IMR-90 (cell line): ENCODE measurements around the gene IL1RAPL1. TPM values are rescaled to one million over a fixed set of nuclear protein-coding genes. Genes with fewer than 3 reads are reported as not detected.

Source experiments
- ATAC-seq: fragments of 200-7000 bp; cut with Tn5 transposase; 2 replicates; pipeline ENCODE4 v1.9.1; 2020; ENCODE audit warnings: low read depth, mild to moderate bottlenecking, moderate library complexity
- BruUV-seq: library from RNA; stranded (reverse); fragments of 400-500 nt; replicated peaks from 2 replicates; lab custom pipeline; 2021; lab: Mats Ljungman, UMichigan
- CTCF ChIA-PET: fragments of 300-600 bp; formaldehyde crosslinking; extraction: SDS; loops from one replicate; lab custom pipeline; 2021; ENCODE audit warnings: antibody characterized with exemption; lab: Yijun Ruan, JAX
- POLR2A ChIA-PET: fragments of 300-600 bp; sonication (Branson Sonifier 250); formaldehyde crosslinking; loops from one replicate; lab custom pipeline; 2022; ENCODE audit warnings: antibody characterized with exemption; ENCODE audit not compliant: unreplicated experiment; lab: Charles Lee
- DNase-seq: peaks from one replicate; pipeline ENCODE4 v3.0.0; 2013
- H2AFZ ChIP-seq: replicated peaks from 2 replicates; pipeline ENCODE3; 2013; ENCODE audit warnings: low read length, mild to moderate bottlenecking; ENCODE audit not compliant: poor library complexity
- H2AK5ac ChIP-seq: 2 replicates; pipeline ENCODE4 v1.6.1; 2013; ENCODE audit warnings: low read depth, low read length, inconsistent platforms
- H2AK9ac ChIP-seq: replicated peaks from 2 replicates; pipeline ENCODE3; 2013; ENCODE audit warnings: mild to moderate bottlenecking, low read depth, low read length, moderate library complexity; ENCODE audit not compliant: poor library complexity
- H2BK120ac ChIP-seq: 2 replicates; pipeline ENCODE4 v1.6.1; 2013; ENCODE audit warnings: low read depth, low read length, inconsistent platforms
- H2BK15ac ChIP-seq: 3 replicates; pipeline ENCODE4 v1.6.1; 2013; ENCODE audit warnings: low read depth, low read length, inconsistent platforms
- H2BK20ac ChIP-seq: 2 replicates; pipeline ENCODE4 v1.6.1; 2013; ENCODE audit warnings: low read depth, mild to moderate bottlenecking, inconsistent platforms, low read length, moderate library complexity
- H2BK5ac ChIP-seq: 2 replicates; pipeline ENCODE4 v1.6.1; 2013; ENCODE audit warnings: mild to moderate bottlenecking, low read depth, low read length, inconsistent platforms; ENCODE audit not compliant: poor library complexity, severe bottlenecking
- H3K14ac ChIP-seq: replicated peaks from 2 replicates; pipeline ENCODE4 v1.6.1; 2013; ENCODE audit warnings: low read depth, low read length, inconsistent platforms
- H3K18ac ChIP-seq: 2 replicates; pipeline ENCODE4 v1.6.1; 2013; ENCODE audit warnings: low read depth, low read length, control low read depth
- H3K23ac ChIP-seq: 2 replicates; pipeline ENCODE4 v1.6.1; 2013; ENCODE audit warnings: low read depth, low read length, inconsistent platforms
- H3K27ac ChIP-seq: 2 replicates; pipeline ENCODE4 v1.5.1; 2013; ENCODE audit warnings: mild to moderate bottlenecking, control low read depth, low read length; ENCODE audit not compliant: insufficient read depth
- H3K27me3 ChIP-seq: 2 replicates; pipeline ENCODE4 v1.6.1; 2013; ENCODE audit warnings: low read length; ENCODE audit not compliant: control insufficient read depth, insufficient read depth
- H3K36me3 ChIP-seq: 2 replicates; pipeline ENCODE4 v1.6.1; 2013; ENCODE audit warnings: low read length, mixed read lengths; ENCODE audit not compliant: control insufficient read depth, insufficient read depth
- H3K4ac ChIP-seq: 2 replicates; pipeline ENCODE4 v1.6.1; 2013; ENCODE audit warnings: low read depth, low read length, inconsistent platforms
- H3K4me1 ChIP-seq: 2 replicates; pipeline ENCODE4 v1.6.1; 2013; ENCODE audit warnings: low read length, mixed read lengths; ENCODE audit not compliant: control insufficient read depth, insufficient read depth
- H3K4me2 ChIP-seq: 2 replicates; pipeline ENCODE4 v1.6.1; 2013; ENCODE audit warnings: low read depth, mild to moderate bottlenecking, control low read depth, low read length, moderate library complexity
- H3K4me3 ChIP-seq: 2 replicates; pipeline ENCODE4 v1.5.1; 2013; ENCODE audit warnings: low read depth, mild to moderate bottlenecking, control low read depth, low read length, moderate library complexity; ENCODE audit not compliant: insufficient read depth
- H3K56ac ChIP-seq: 2 replicates; pipeline ENCODE4 v1.6.1; 2013; ENCODE audit warnings: low read length, inconsistent platforms; ENCODE audit not compliant: insufficient read depth; ENCODE audit errors: extremely low read depth
- H3K79me1 ChIP-seq, 2 experiments: 2 replicates each; pipeline ENCODE4 v1.6.1; 2013; ENCODE audit warnings: low read length in 2 of 2, inconsistent platforms in 1 of 2, low read depth in 1 of 2
- H3K9ac ChIP-seq: 2 replicates; pipeline ENCODE4 v1.6.1; 2013; ENCODE audit warnings: low read depth, low read length, control low read depth
- H3K9me1 ChIP-seq: 2 replicates; pipeline ENCODE4 v1.6.1; 2013; ENCODE audit warnings: low read length, inconsistent platforms; ENCODE audit not compliant: insufficient read depth
- H3K9me3 ChIP-seq: 2 replicates; pipeline ENCODE4 v1.6.1; 2013; ENCODE audit warnings: low read length; ENCODE audit not compliant: control insufficient read depth, insufficient read depth
- H4K20me1 ChIP-seq: 2 replicates; pipeline ENCODE4 v1.6.1; 2013; ENCODE audit warnings: low read length, inconsistent platforms; ENCODE audit not compliant: insufficient read depth
- H4K5ac ChIP-seq: 2 replicates; pipeline ENCODE4 v1.6.1; 2013; ENCODE audit warnings: mild to moderate bottlenecking, low read depth, low read length, control low read depth
- H4K8ac ChIP-seq, 2 experiments: 2 replicates each; pipeline ENCODE4 v1.6.1; 2013; ENCODE audit warnings: low read depth in 2 of 2, low read length in 2 of 2, control low read depth in 1 of 2, inconsistent platforms in 1 of 2
- H4K91ac ChIP-seq: 2 replicates; pipeline ENCODE4 v1.6.1; 2013; ENCODE audit warnings: low read depth, low read length, inconsistent platforms; ENCODE audit not compliant: insufficient read depth
- CTCF ChIP-seq: conservative IDR thresholded peaks from 2 replicates; pipeline ENCODE4 v1.5.1; 2012; ENCODE audit warnings: mild to moderate bottlenecking, low read depth, low read length, improper control_type of control experiment
- MAZ ChIP-seq: IDR thresholded peaks from 2 replicates; pipeline ENCODE4 v1.6.1; 2012; ENCODE audit warnings: low read depth, mild to moderate bottlenecking, low read length, improper control_type of control experiment, moderate library complexity, borderline replicate concordance
- MXI1 ChIP-seq: IDR thresholded peaks from 2 replicates; pipeline ENCODE4 v1.6.1; 2012; ENCODE audit warnings: low read depth, mild to moderate bottlenecking, low read length, moderate library complexity, borderline replicate concordance
- POLR2A ChIP-seq: IDR thresholded peaks from 2 replicates; pipeline ENCODE4 v1.6.1; 2012; ENCODE audit warnings: mild to moderate bottlenecking, low read depth, low read length
- WGBS, 2 experiments: methylation state at CpG; one replicate each; pipeline versions ENCODE4 v1.1.5 to v1.1.7; 2013; ENCODE audit warnings: missing lambda C conversion rate in 2 of 2; ENCODE audit not compliant: insufficient read length in 1 of 2; ENCODE audit errors: extremely low coverage in 2 of 2; 5-methylcytosine and 5-hydroxymethylcytosine counted together
- dilution Hi-C: fragments of 300-500 bp; cut with HindIII; formaldehyde crosslinking; loops from one replicate; pipeline ENCODE4 v1.14.3; 2018; ENCODE audit warnings: low sequenced_read_pairs; ENCODE audit not compliant: unreplicated experiment
- in situ Hi-C: fragments of 300-500 bp; cut with MboI; formaldehyde crosslinking; loops from 3 replicates; pipeline ENCODE4 v1.14.3; 2019; ENCODE audit warnings: low sequenced_read_pairs, inconsistent platforms, mixed read lengths
- intact Hi-C: fragments of 100-400 bp; cut with micrococcal nuclease; formaldehyde crosslinking; loops from 2 replicates; pipeline ENCODE4 v1.10.0; 2022
- polyA plus RNA-seq, 3 experiments: library from polyadenylated mRNA; depleted of rRNA; stranded (reverse); fragments of >200 nt; gene quantifications; 2 replicates each; pipeline ENCODE4 v1.2.3, GENCODE V29; 2012; ENCODE audit warnings: low replicate concordance in 1 of 3
- total RNA-seq: library from RNA; depleted of rRNA; stranded (reverse); fragments of >200 nt; gene quantifications from 2 replicates; pipeline ENCODE4 v1.2.3, GENCODE V29; 2012

Gene IL1RAPL1
- total and polyA plus RNA-seq, 2 of the 4 experiments (the other 2 are of a cell fraction) = 1.5 to 9.0 TPM

- Histone ChIP-seq H3K9me3 (no peaks in the 10 kb centered on the region), H4K5ac (no peak overlapping the region), H3K9ac (no peak overlapping the region), H4K8ac (no peak overlapping the region), H4K91ac (no peak overlapping the region), H3K27ac (no peak overlapping the region), H3K4me1 (no peaks in the 10 kb centered on the region), H2BK120ac (no peak overlapping the region), H3K27me3 (no peaks in the 10 kb centered on the region), H2AFZ (no peak overlapping the region), H3K14ac (no peak overlapping the region), H3K23ac (no peak overlapping the region), H2BK15ac (no peak overlapping the region), H2AK5ac (no peak overlapping the region), H3K56ac (no peak overlapping the region), H2AK9ac (no peak overlapping the region), H3K79me1 (no peaks in the 10 kb centered on the region), H3K18ac (no peak overlapping the region), H2BK5ac (no peak overlapping the region), H3K4me3 (no peak overlapping the region), H4K20me1 (no peaks in the 10 kb centered on the region), H3K4me2 (no peak overlapping the region), H3K9me1 (no peaks in the 10 kb centered on the region), H3K36me3 (no peaks in the 10 kb centered on the region), H2BK20ac (no peak overlapping the region), H3K4ac (no peak overlapping the region)
- CTCF ChIA-PET = interaction anchor here (0.7 kb wide), 1 partner anchor 83 kb away, joined by 3 read pairs; no protein-coding TSS in a partner anchor
- dilution Hi-C loops = no loop called here
- POLR2A ChIA-PET = no interaction called here
- no peak for DNase-seq
- in situ Hi-C loops = no loop called here
- ATAC-seq = no peak
- no TSS peak for BruUV-seq
- no peak for TF ChIP-seq MAZ
- TF ChIP-seq POLR2A = no peak
- TF ChIP-seq MXI1 = no peak
- no peak for TF ChIP-seq CTCF
- no CpG with 5 or more reads among the region's 4 CpGs for WGBS, 2 experiments
- intact Hi-C loops = no loop called here
These were observed 993.3 kb downstream of the IL1RAPL1 start for GRCh38 chrX:29580560-29580959.
